Measurements from ENCODE around the gene SH3BP5L.

DNA sequence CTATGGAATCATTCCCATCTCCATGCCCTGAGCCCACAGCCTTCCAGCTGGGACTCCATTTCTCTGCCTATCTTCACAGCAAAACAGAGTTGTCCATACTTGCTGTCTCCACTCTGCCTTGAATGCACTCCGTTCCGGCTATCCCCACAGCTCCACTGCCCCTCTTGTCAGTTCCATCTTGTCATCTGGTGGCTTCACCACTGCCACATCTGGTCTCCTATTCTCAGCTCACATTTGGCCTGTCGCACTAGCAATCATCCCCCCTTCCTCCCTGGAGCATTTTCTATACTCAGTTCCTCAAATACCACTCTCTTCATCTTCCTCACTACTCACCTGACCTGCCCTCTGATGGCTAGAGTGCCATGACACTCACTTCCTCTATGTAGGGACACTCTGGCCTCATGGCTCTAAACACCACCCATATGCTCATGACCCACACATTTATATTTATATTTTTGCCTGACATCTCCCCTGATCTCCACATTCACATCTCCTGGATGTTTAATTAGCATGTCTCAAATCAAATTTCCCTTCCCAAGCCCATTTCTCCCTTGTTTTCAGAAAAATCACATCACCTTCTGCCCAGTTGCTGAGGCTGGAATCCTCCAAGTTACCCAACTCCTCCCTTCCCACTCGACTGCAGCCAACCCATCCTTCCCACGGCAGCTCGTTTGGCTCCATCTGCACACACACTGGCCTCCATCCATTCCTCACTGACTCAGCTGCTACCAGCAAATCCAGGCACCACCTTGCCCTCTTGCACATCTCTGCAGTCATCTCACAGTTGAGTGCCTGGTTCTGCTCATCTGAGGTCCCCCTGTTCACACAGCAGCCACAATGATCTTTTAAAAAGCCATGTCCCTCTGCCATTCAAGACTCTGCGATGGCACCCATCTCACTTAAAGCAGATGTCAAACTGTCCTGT lies 27.0 kb upstream of the SH3BP5L start:
- TF ChIP-seq CTCF (IDR thresholded peaks at IDR 0.05; ENCODE audit: poor library complexity) (no peak), EZH2 (IDR thresholded peaks at IDR 0.05; ENCODE audit: borderline replicate concordance) (no peak)
